Measurements from ENCODE around the gene SESN3. TPM values are rescaled to one million over a fixed set of nuclear protein-coding genes. Genes with fewer than 3 reads are reported as not detected.
"Not testable (repeated sequence)": the region's sequence is repeated elsewhere in the genome, so short reads cannot be mapped to it uniquely, and the experiment has no call there.

Gene SESN3
- total RNA-seq, 1 experiment from 2014 or later = 43.8 TPM

- no peak for DNase-seq (ENCODE audit: extremely low read depth, low read depth)
These were observed 21.6 kb upstream of the SESN3 start for GRCh38 chr11:95252586-95252985.

GRCh38 chr11:95251896-95252295 lies 20.9 kb upstream of the SESN3 start:
- not testable (repeated sequence) for DNase-seq (ENCODE audit: extremely low read depth, low read depth)

GRCh38 chr11:95248666-95249467 lies 17.9 kb upstream of the SESN3 start:
- DNase-seq (ENCODE audit: extremely low read depth, low read depth) = no peak

- DNase-seq (ENCODE audit: extremely low read depth, low read depth) = no peak
These were observed 16.9 kb upstream of the SESN3 start for GRCh38 chr11:95247883-95248282.

- no peak for DNase-seq (ENCODE audit: extremely low read depth, low read depth)
These were observed 16.2 kb upstream of the SESN3 start for GRCh38 chr11:95247127-95247684.

GRCh38 chr11:95245581-95245980 lies 14.6 kb upstream of the SESN3 start:
- DNase-seq (ENCODE audit: extremely low read depth, low read depth) = no peak

GRCh38 chr11:95245038-95245437 lies 14.0 kb upstream of the SESN3 start:
- no peak for DNase-seq (ENCODE audit: extremely low read depth, low read depth)

GRCh38 chr11:95243673-95244072 lies 12.7 kb upstream of the SESN3 start:
- DNase-seq (ENCODE audit: extremely low read depth, low read depth) = no peak

- no peak for DNase-seq (ENCODE audit: extremely low read depth, low read depth)
These were observed 12.0 kb upstream of the SESN3 start for GRCh38 chr11:95242845-95243605.

GRCh38 chr11:95242091-95242844 lies 11.3 kb upstream of the SESN3 start:
- no peak for DNase-seq (ENCODE audit: extremely low read depth, low read depth)

GRCh38 chr11:95241681-95242081 lies 10.7 kb upstream of the SESN3 start:
- DNase-seq (ENCODE audit: extremely low read depth, low read depth) = no peak

- DNase-seq (ENCODE audit: extremely low read depth, low read depth) = no peak
These were observed 9.1 kb upstream of the SESN3 start for GRCh38 chr11:95239871-95240649.

- no peak for DNase-seq (ENCODE audit: extremely low read depth, low read depth)
These were observed 1.7 kb upstream of the SESN3 start for GRCh38 chr11:95232666-95233065.

- no peak for DNase-seq (ENCODE audit: extremely low read depth, low read depth)
These were observed 1.0 kb upstream of the SESN3 start for GRCh38 chr11:95231881-95232605.

- DNase-seq (ENCODE audit: extremely low read depth, low read depth) = no peak
These were observed 234 bp downstream of the SESN3 start for GRCh38 chr11:95230810-95231126.

GRCh38 chr11:95229993-95230809 lies 801 bp downstream of the SESN3 start:
- no peak for DNase-seq (ENCODE audit: extremely low read depth, low read depth)

GRCh38 chr11:95229199-95229992 lies 1.6 kb downstream of the SESN3 start:
- no peak for DNase-seq (ENCODE audit: extremely low read depth, low read depth)
